GM21737 (cell line): Measurements from ENCODE around the gene RHOF.
A peak's percentile ranks its signal among the peaks of the same experiment; 100 is the strongest.

Source experiments
- ATAC-seq: cut with Tn5 transposase; IDR thresholded peaks from one replicate; pipeline ENCODE4 v1.9.1; 2021; ENCODE audit warnings: mild to moderate bottlenecking, moderate library complexity; ENCODE audit not compliant: unreplicated experiment

Gene RHOF

DNA sequence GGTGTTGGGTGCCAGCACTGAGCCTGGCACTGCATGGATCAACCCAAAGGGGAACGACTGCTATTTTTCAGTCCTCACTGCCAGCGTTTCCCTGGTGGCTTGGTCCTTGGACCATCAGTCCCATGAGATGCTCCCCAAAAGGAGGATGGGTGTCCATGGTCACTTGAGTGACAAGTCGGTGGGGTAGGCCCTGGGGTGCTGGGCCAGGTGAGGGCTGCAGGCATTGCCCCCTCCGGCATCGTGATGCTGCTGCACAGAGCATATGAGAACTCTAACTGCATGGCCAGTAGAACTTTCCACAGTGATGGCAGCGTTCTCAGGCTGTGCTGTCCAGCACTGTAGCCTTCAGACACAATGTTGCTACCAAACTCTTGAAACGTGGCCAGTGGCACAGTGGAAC lies 26.6 kb upstream of the RHOF start:
- no peak for ATAC-seq

GRCh38 chr12:121819212-121819949 lies 25.9 kb upstream of the RHOF start:
- no peak for ATAC-seq

GRCh38 chr12:121817648-121818043 lies 24.2 kb upstream of the RHOF start:
- no peak for ATAC-seq

- no peak for ATAC-seq
Observed at GRCh38 chr12:121816925-121817647, 23.6 kb upstream of the RHOF start.

DNA sequence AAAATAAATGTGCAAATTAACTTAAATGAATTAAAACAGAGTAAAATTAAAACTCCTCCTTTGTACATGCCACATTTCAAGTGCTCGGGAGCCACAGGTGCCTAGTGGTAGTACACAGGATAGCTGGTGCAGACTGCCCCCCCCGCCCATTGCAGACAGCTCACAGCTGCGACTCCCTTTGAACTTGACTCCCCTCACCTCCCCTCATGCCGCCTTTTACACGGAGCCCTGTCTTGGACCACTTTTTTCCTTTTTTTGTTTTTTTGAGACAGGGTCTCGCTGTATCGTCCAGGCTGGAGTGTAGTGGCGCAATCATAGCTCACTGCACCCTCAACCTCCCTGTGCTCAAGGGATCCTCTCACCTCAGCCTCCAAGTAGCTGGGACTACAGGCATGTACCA lies 21.8 kb upstream of the RHOF start:
- no peak for ATAC-seq

DNA sequence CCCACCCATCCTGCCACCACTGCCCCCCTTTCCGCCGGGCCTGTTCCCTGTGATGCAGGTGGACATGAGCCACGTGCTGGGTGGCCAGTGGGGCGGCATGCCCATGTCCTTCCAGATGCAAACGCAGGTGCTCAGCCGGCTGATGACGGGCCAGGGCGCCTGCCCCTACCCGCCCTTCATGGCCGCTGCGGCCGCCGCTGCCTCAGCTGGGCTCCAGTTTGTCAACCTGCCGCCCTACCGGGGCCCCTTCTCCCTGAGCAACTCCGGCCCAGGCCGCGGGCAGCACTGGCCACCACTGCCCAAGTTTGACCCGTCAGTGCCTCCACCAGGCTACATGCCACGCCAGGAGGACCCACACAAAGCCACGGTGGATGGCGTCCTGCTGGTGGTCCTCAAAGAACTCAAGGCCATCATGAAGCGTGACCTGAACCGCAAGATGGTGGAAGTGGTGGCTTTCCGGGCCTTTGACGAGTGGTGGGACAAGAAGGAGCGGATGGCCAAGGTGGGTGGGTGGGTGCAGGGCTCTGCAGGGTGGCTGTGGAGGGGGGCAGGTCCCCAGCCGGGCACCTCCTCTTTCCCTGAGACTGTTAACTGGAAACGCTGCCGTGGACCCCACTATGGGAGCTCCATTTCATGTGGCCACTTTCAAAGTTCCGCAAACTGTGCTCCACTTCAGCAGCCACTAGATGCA lies 21.1 kb upstream of the RHOF start:
- ATAC-seq = no peak

DNA sequence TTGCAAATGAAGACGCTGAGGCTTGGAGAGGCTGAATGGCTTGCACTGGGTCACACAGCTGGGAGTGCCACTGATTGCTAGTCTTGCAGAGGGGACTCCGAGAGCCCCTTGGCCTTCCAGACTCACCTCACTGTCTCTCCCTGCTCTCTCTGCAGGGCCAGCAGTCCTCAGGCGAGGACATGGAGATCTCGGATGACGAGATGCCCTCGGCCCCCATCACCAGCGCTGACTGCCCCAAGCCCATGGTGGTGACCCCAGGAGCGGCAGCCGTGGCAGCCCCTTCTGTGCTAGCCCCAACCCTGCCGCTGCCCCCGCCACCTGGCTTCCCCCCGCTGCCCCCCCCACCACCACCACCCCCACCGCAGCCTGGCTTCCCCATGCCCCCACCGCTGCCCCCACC lies 20.5 kb upstream of the RHOF start:
- ATAC-seq = no peak

DNA sequence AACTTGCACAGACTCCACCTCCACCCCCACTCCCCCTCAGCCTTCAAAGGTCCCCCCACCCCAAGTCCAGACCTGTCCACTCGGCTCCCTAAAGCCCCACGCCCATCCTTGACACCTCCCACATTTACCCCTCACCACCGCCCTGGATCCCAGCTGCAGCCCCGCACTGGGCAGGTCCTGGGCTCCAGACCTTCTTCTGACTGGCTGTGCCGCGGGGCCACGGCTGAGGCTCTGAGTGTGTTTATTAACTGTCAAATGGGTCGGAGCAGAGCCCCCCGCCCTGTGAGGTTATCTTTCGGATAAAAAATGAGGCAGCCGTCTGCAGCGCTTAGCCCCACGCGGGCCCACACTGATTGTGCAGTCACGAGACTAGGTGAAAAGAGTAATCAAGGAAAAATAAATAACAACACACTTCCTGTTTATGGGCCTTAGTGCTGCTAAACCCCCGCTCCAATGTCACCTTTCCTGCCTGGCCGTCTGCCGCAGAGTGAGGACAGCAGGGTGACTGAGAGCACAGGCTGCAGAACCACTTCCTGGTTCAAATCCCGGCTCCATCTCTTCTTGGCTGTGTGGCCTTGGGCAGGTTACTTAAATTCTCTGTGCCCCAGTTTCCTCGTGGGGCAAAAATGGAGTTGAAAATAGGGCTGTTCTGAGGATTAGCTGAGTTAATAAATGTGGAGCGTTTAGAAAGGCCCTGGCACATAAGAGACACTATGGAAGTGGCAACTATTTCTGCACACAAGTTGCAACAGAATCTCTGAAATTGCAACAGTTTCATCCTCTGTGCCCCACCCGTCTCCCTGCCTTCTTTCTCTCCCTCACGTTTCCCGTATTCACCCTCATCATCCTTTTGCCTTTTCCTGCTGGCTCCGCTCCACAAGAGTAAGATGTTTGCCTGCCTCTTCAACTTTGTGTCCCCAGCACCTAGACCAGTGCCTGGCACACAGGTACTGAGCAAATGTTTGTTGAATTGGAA lies 19.7 kb upstream of the RHOF start:
- ATAC-seq = no peak

- peak; percentile 7 for ATAC-seq
Observed at GRCh38 chr12:121812320-121812871, 18.9 kb upstream of the RHOF start.

GRCh38 chr12:121811434-121812319 lies 18.2 kb upstream of the RHOF start:
- ATAC-seq = peak; percentile 74

GRCh38 chr12:121810833-121811433 lies 17.4 kb upstream of the RHOF start:
- ATAC-seq = no peak

- ATAC-seq = no peak
Observed at GRCh38 chr12:121810234-121810817, 16.8 kb upstream of the RHOF start.

GRCh38 chr12:121809712-121810116 lies 16.2 kb upstream of the RHOF start:
- no peak for ATAC-seq

- ATAC-seq = no peak
Observed at GRCh38 chr12:121808623-121809022, 15.1 kb upstream of the RHOF start.

GRCh38 chr12:121807642-121808347 lies 14.3 kb upstream of the RHOF start:
- no peak for ATAC-seq

DNA sequence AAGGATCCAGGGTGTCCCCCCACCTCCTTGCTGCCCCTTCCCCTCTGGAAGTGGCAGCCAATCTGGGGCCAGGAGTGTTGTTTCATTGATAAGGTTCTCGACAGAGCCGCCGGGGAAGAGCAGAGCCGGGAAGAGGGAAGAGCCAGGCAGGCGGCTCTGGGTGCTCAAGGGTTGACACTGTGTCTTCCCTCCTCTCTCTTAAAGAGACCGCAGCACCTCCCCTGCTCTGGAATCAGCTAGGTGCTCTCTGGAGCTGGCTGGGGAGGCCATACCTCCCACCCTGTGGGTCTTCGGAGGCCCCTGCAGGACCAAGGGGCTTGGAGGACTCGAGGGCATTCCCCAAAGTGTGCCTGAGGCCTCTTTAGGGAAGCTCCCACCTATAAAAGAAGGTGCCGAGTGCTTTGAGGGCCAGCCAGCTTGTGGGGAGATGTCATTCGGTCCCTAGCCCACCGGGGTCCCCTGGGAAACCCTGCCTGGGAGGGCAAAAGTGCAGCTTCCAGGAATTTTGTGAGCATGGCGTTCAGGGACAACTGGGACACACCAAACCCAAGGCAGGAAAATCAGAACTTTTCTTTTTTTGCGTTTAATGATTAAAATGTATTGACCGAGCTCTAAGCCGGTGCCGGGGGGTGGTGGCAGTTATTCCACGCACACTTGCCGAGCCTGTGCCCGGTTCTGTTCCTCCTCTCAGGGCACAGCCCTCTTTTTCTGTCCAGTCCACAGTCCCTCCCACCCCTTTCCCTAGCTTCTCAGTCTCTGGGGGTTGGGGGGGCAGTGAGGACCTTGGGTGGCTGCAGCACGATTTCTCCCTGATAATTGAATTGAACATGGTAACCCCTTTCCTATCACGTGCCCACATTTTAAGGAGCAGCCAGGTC lies 13.3 kb upstream of the RHOF start:
- no peak for ATAC-seq

GRCh38 chr12:121806009-121806545 lies 12.6 kb upstream of the RHOF start:
- no peak for ATAC-seq
